RPMI8226 (cell line): ENCODE results near the gene GMDS.

Experiments used
- DNase-seq: peaks from one replicate; pipeline ENCODE4 v3.0.0-alpha.2; 2015

The GMDS gene

DNA sequence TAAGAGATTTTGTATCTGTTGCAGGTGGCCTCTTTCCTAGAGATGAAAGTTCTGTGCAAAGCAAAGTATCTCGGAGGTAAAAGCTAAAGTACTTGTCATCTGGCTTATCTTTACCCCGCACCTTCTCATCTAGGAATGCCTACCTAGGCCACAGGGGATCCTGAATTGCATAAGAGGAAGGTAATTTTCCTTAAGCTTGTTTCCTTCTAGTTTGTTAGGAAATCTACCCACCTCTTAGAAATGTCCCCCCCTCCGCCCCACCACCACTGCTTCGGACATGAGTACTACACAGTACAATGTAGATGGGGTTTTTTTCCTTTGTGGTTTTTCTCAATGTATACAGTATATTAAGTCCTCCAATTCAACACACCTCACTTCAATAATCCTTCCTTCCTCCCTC lies 614.2 kb downstream of the GMDS start:
- DNase-seq = no peak

- DNase-seq = no peak
Measured at GRCh38 chr6:1630771-1631217, 614.6 kb downstream of the GMDS start.

DNA sequence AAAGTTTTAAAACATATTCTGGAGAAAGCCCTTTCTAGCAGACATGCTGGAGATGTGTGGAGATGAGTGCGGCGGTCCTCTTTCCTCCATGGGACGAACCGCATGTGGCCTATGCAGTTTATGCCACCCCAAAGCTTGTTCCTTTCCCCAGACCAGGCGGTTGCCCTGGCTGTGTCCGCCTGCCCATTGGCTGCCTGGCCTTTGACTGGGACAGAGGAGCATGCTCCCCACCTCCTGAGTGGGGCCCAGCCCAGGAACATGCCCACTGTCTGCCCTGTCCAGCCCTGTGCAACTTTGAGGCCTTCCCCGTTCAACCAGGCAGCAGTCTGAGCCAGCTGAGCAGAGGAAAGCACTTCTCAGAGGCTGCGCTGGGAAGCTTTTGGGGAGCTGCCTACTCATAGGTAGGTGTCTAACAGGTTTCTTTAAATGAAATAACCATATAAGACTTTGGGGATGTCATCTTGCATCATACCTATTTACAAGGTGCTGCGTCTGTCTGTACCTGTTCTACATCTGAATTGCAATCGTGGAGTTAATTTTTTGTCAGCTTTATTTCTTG lies 615.1 kb downstream of the GMDS start:
- no peak for DNase-seq

DNA sequence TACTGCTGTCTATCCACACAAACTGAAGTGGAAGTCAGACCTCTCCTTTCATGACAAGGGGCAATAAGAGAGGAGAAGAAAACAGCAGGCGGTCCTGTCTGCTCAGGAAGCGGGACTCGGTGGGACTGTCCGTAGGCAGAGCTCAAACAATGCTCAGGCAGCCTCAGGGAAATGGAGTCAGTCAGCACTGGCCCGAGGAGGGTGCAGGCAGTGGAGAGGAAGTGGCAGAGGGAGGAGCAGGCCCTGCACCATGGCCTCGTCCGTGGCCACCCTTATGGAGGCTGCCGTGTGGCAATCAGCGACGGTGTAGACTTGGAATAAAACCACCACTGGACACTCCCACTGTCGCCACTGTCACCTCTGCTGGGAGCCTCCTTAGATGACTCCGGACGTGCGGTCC lies 616.1 kb downstream of the GMDS start:
- DNase-seq = no peak

DNA sequence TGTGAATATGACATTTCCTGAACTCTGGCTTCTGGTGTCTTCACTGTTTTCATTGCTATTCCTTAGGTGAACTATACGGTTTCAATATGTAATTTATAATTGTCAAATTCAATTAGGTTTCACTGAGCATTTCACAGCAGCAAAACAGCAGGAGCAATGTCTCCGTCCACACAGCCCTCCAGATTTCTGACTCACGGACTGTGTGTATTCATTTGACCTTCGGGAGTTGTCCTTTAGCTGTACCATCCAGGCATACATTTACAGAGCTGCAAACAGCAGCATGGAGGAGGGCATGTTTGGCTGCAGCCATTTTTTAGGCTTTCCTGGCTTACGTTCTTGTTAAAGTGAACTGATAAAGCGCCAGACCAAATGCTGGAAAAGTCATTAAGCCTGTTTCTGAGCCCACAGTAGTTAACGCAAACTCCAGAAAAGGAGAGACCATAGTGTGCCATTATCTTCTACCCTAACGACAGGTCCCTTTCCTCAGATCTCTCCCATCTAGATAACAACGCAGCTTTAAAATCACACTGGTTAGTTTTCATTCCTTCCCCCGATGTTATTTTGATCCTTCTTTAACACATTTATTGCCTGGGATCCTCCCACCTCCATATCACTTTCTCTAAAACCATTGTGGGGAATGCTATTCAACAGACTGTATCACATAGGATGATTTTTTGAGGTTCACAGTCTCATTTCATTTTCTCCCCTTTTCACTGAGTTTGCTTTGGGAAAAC lies 617.4 kb downstream of the GMDS start:
- DNase-seq = no peak

GRCh38 chr6:1626481-1626880 lies 618.9 kb downstream of the GMDS start:
- DNase-seq = no peak

- DNase-seq = no peak
Measured at GRCh38 chr6:1625794-1626435, 619.5 kb downstream of the GMDS start.

- DNase-seq = no peak
Measured at GRCh38 chr6:1624851-1625781, 620.3 kb downstream of the GMDS start.

- DNase-seq = no peak
Measured at GRCh38 chr6:1624058-1624850, 621.2 kb downstream of the GMDS start.

GRCh38 chr6:1623769-1624057 lies 621.7 kb downstream of the GMDS start:
- DNase-seq = no peak

- DNase-seq = no peak
Measured at GRCh38 chr6:1622851-1623768, 622.3 kb downstream of the GMDS start.

DNA sequence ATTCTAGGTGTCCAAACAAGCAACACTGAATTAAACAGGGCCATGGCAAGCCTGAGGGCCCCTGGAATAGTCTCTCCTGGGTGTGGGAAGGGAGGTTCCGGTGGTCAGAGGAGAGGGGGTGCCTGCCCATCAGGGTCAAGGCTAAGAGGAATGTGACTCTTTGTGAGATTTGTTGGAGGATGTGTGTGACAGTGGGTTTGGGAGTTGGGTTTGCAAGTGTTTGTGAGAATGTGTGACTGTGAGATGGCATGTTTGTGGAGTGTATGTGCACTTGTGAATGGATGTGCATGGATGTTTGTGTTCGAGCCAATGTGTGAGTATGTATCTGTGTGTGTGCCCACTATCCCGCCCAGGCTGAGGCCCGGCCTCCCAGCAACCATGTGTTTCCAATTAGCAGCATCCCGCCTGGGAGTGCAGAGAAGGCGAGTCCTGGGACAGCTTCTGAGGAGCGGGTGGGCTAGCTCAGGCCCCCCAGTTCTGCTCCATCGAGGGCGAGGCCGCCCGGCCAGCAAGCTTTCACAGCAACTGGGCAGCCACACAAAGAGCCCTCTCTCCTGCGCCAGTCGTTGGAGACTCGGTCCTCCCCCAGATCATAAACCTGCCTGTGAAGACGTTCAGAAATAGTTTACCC lies 623.1 kb downstream of the GMDS start:
- no peak for DNase-seq

- DNase-seq = no peak
Measured at GRCh38 chr6:1621070-1621701, 624.2 kb downstream of the GMDS start.

DNA sequence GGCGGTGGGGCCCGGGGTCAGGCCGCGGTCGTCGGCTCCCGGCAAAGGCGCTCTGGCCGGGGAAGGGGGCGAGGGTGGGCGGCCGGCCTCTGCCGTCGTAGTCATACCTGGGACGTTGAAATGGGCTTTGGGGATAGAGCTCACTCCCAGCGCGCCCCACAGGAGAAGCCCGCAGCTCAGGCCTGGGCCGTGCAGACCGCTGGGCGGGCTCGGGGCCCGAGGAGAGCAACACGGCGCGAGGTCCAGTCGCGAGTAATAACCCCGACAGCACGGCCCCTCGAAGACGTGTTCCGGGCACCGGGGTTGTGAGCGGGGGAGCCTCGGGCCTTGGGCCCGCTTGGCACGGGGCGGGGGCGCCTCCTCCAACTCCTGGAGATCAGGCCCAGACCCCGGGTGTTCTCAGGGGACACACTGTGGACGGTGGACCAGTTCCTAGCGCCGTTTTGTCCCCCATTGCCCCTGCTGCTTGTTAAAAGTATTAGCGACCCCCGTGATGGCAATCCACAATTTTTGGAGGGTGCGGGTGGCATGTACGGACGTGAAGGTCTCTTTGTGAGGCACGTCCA lies 624.8 kb downstream of the GMDS start:
- no peak for DNase-seq

DNA sequence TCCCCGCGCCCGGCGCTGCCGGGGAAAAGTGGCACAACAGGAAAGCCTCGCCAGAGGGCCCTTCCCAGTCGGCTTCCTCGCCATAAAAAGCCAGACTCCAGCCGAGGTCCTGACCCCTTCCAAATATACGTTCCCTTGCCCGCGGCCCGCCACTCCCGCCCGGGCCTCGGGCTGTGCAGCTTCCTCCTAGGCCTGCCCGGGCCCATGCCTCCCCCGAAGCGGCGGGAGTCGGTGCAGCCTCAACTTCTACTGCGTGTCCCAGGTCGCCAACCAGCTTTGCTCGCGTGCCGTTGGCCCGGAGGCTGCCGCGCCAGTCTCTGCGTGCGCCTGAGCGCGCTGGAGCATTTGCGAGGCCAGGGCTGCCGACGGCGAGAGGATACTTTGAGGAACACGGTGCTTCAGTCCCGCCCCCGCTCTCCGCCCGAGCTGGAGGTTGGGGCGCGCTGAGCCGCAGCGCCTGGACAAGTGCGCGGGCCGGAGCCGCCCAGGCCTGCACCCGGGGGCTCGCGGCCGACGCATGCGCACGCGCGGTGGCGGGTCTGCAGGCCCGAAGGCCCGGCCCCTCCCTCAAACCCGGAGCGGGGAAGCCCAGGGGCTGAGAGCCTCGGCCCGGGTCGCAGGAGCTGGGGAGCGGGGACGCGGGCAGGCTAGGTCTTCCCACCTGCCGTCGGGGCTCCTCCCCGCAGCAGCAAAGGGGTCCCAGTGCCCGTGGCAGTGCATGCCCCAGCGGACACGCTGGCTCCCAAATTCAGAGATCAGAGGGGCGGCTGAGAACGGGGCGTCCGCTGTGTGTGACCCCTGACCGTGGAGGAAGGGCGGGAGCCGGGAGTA lies 625.5 kb downstream of the GMDS start:
- DNase-seq = no peak

- DNase-seq = no peak
Measured at GRCh38 chr6:1619098-1619672, 626.2 kb downstream of the GMDS start.

- DNase-seq = no peak
Measured at GRCh38 chr6:1618311-1619097, 626.9 kb downstream of the GMDS start.
